A673 (cell line): Measurements from ENCODE around the gene SAFB2.

Experiments used
- CTCF ChIP-seq: fragments of 300-800, 200-600 bp; sonication (generic); conservative IDR thresholded peaks from 2 replicates; pipeline ENCODE4 v1.5.1; 2017; ENCODE audit warnings: low read depth, mild to moderate bottlenecking, antibody characterized with exemption, low read length, moderate library complexity, mixed read lengths
- EZH2 ChIP-seq: fragments of 200-600 bp; sonication (generic); IDR thresholded peaks from 2 replicates; pipeline ENCODE4 v1.6.1; 2017; ENCODE audit warnings: borderline replicate concordance, low read depth, mild to moderate bottlenecking, mixed read lengths, antibody characterized with exemption, low read length; ENCODE audit not compliant: poor library complexity, severe bottlenecking

GRCh38 chr19:5641171-5641570 is 18.6 kb upstream of the SAFB2 start:
- TF ChIP-seq CTCF, result no peak
- no peak for TF ChIP-seq EZH2
